ENCODE results near the gene DNAH1. TPM values are rescaled to one million over a fixed set of nuclear protein-coding genes. Genes with fewer than 3 reads are reported as not detected.
A peak's percentile ranks its signal among the peaks of the same experiment; 100 is the strongest.

DNAH1 gene
- total RNA-seq, 1 experiment from 2014 or later = 5.5 TPM

- no peak overlapping the region for H2AFZ ChIP-seq (ENCODE audit: low read depth, low read length, poor library complexity, severe bottlenecking)
- no peaks in the 10 kb centered on the region for H3K27me3 ChIP-seq (ENCODE audit: insufficient read depth, low read length)
- no peak overlapping the region for H3K27ac ChIP-seq (ENCODE audit: low read depth, low read length)
- peak; percentile 44 for ATAC-seq
- RAD21 ChIA-PET (ENCODE audit: low non-redundant PET in 1 of 2, low total read pairs in 2 of 2, uncharacterized antibody in 2 of 2, unreplicated experiment in 2 of 2) = no interaction called here
- H3K4me1 ChIP-seq (ENCODE audit: control insufficient read depth in 1 of 2, insufficient read depth in 2 of 2, low read length in 2 of 2) = peaks cover 0 to 14% of the 10 kb centered on the region in 2 experiments; a peak in 2 of 4 replicates
- no peaks in the 10 kb centered on the region for H3K79me2 ChIP-seq (ENCODE audit: insufficient read depth, low read length)
- POLR2A ChIA-PET = no interaction called here
- no peaks in the 10 kb centered on the region for H3K9me2 ChIP-seq (ENCODE audit: insufficient read depth)
- H3K36me3 ChIP-seq (ENCODE audit: control insufficient read depth in 1 of 2, insufficient read depth in 2 of 2, low read length in 2 of 2) = no peaks in the 10 kb centered on the region
- H3K4me3 ChIP-seq (replicated peaks in 1 of 2; ENCODE audit: low read depth in 1 of 2, low read length in 2 of 2) = no peak overlapping the region
- H4K20me1 ChIP-seq (ENCODE audit: insufficient read depth) = no peaks in the 10 kb centered on the region
- no peak overlapping the region for H3K9ac ChIP-seq (ENCODE audit: low read length)
- H3K4me2 ChIP-seq (ENCODE audit: low read length) = no peak overlapping the region
- no peaks in the 10 kb centered on the region for H3K9me3 ChIP-seq (ENCODE audit: control insufficient read depth in 1 of 2, insufficient read depth in 1 of 2, low read depth in 1 of 2, low read length in 2 of 2)
- DNase-seq (ENCODE audit: low read depth, low spot score) = no peak
- TF ChIP-seq FOSL1 (IDR thresholded peaks at IDR 0.05; ENCODE audit: low read depth) = no peak
- TF ChIP-seq CTCF (IDR thresholded peaks at IDR 0.05 in 2 of 3, conservative IDR thresholded peaks at IDR 0.05 in 1 of 3; ENCODE audit: borderline replicate concordance in 1 of 3, insufficient read depth in 1 of 3, low read depth in 2 of 3, low read length in 2 of 3) = 0 out of 6 replicates have a peak, but pooled peaks of 1 of the 3 experiments have one; percentile 6
- TF ChIP-seq ZBTB33 (IDR thresholded peaks at IDR 0.05; ENCODE audit: extremely low read depth, insufficient replicate concordance, low read length) = no peak
- no TSS peak for BruUV-seq (replicated peaks)
- intact Hi-C loops (cut with micrococcal nuclease) = no loop called here
- CTCF ChIA-PET = no interaction called here
These were observed 16.1 kb upstream of the DNAH1 start for GRCh38 chr3:52299879-52300611.
